GM18520 (cell line): ENCODE results near the gene FAM151A.

Experiments used
- ATAC-seq: cut with Tn5 transposase; IDR thresholded peaks from one replicate; pipeline ENCODE4 v1.9.1; 2021; ENCODE audit not compliant: unreplicated experiment

Gene FAM151A

GRCh38 chr1:54604572-54605370, 18.6 kb downstream of the FAM151A start:
- ATAC-seq, result no peak

GRCh38 chr1:54604051-54604450, 19.3 kb downstream of the FAM151A start:
- no peak for ATAC-seq

- no peak for ATAC-seq
These were observed 20.1 kb downstream of the FAM151A start for GRCh38 chr1:54603241-54603640.

DNA sequence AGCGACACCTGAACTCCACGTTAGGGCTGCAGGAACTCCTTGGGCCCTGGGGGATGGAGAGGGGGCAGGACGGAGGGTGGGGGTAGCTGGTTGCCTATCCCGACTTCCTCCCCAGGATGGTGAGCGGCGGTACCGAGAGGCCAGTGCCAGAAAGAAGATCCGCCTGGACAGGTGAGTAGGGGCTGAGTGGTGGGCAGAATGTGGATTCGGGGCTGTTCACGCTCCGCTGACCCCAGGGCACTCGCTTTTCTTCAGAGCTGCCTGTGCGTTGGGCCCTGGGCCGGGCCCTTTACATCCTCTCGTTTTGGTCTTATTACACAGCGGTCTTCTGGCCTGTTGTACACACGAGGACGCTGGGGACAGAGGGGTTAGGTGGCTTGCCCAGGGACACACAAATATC, 20.8 kb downstream of the FAM151A start:
- no peak for ATAC-seq

DNA sequence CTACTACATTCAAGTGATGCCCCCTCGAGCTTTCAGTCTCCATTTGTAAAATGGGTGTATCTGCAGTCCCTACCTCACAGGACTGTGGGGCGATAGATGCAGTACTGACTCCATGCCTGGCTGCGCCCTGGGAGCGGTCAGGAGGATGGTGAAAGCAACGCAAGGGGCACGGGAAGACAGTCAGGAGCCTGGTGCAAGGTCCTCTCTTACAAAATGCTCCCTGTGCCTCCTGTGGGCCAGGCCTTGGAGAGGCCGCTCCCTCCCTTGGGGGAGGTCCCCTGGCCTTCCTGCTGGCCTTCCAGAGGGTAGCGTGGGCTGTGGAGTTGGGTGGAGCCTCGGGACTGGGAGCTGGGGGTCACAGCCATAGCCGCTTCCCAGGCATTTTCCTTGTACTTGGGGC, 21.6 kb downstream of the FAM151A start:
- ATAC-seq, result no peak

DNA sequence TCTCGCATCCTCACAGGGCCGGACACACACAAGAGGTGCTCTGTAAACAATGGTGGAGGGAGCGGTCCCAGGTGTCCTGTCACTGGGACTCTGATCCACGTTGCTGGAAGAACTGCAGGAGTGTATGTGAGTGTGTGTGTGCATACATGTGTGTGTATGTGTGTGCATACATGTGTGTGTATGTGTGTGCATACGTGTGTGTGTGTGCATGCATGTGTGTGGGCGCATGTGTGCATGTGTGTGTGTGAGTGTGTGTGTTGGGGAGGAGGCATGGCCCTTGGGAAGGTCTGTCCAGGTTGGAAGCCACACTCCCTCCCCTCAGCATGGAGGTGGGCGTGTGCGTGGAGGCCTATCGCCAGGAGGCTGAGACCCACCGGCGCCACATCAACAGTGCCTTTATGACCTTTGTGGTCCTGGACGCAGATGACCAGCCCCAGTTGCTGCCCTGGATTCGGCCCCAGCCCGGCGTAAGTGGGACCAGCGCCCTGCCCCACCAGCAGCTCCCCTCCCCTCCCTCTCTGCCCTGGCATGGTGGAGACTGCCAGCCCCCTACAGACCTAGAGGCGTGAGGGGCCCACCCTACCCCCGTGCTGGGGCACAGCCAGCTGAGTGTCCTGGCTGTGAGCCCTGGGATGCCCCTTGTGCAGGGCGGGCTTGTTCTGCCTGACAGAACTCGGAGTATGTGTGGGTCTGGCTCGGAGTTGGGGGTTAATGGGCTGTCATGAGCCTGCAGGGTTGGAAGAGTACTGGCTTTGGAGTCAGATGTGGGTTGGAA, 22.2 kb downstream of the FAM151A start:
- no peak for ATAC-seq

DNA sequence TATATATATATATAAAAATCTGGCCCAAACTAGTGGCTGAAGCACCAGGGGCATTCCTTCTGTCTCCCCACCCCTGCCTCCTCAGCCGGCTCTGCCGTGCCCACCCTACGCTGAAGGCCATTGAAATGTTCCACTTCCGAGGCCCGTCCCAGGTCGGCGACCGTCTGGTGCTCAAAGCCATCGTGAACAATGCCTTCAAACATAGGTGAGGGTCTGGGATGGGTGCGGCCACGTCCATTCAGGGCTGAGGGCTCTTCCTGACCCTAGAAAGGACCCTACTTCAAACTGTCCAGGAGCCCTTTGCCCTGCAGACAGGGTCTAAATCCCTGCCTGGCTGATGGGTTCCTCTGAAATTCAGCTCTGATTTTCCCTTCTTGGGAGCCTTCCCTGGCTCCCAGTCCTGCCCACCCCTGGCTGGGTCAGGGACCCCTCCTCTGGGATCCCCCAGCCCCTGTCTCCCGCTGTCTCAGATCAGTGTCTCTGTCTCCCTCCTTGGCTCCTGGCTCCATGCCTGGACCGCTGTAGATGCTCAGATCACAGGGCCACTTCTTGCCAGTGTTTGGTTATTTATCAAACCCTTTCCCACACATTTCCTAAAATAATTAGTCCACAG, 24.0 kb downstream of the FAM151A start:
- ATAC-seq, result no peak

- no peak for ATAC-seq
These were observed 25.8 kb downstream of the FAM151A start for GRCh38 chr1:54597455-54598030.

- no peak for ATAC-seq
These were observed 26.6 kb downstream of the FAM151A start for GRCh38 chr1:54596756-54597155.

DNA sequence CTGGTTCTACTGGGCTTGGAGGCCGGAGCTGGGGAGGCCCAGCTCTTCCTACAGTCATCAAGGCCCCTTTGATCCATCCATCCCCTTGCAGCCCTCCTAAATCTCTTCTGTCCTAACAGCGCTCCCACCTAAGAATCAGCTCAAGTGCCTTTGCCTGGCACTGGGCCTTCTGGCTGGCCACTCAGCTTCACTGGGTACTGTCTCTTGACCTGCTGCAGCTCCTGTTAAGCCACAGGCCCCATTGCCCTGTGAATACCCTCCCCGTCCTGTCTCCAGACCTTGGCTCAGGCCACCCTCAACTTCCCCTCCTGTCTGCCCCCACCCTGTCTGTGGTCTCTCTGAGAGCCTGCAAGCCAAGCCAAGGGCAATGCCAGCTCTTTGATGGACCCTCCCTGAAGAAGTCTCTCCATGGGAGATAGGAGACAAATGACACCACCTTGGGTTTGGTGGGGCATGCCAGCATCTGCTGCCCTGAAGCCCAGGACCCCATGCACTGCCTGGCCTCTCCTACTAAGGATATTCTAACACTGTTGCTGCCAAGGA, 27.3 kb downstream of the FAM151A start:
- no peak for ATAC-seq

GRCh38 chr1:54594463-54594862, 28.9 kb downstream of the FAM151A start:
- ATAC-seq, result no peak

GRCh38 chr1:54593571-54594160, 29.7 kb downstream of the FAM151A start:
- ATAC-seq, result no peak

- no peak for ATAC-seq
These were observed 32.1 kb downstream of the FAM151A start for GRCh38 chr1:54591127-54591756.

DNA sequence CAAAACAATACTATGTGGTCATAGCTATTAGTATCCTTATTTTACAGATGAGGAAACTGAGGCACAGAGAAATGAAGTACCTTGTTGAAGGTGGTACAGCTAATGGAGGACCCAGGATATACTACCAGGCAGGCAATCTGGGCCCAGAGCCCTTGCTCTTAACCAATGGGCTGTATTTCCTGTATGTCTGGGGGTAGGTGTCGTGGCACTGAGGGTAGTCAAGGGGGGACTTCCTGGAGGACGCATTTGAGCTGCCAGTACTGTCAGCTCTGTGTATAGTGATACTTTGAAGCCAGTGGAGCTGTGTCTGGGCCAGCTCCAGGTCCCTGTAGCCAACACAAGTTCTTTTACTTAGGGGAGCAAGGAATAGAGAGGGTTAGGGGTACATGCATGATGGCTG, 34.9 kb downstream of the FAM151A start:
- no peak for ATAC-seq

DNA sequence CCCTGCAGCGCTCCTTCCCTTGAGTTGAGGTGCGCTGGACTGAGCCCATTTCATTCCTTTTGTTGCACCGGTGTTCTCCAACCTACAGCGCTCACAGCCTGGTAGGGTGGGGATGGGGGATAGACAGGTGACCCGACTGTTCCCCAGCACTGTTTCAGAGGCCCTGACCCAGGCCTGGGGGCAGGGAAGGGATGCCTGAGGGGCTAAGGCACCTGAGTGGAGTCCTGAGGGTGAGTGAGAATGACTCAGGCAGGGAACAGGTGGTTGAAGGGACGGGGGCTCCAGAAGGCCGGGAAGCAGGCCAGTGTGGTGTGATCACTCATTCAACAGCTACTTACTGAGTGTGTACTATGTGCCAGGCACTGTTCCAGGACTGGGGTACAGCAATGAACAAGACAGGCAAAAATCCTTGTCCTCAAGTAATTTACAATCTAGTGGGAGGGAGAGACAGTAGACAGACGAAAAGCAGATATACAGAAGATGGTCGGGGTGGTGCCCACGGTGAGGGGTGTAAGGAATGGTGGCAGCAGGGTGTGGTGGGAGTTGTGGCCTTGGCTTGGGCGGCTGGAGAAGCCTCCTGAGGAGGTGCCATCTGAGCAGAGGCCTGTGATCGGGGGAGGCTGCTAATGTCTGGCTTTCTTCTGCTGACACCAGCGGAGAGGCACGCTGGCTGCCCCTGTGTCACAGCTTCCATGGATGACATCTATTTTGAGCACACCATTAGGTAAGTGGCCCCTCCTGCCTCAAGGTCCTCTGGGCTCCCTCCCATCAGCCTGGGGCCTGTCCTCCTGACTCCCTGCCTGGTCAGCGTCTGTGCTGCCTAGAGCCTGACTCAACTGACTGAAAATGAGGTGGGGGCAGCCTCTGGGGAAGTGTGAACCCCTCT, 37.9 kb downstream of the FAM151A start:
- no peak for ATAC-seq

DNA sequence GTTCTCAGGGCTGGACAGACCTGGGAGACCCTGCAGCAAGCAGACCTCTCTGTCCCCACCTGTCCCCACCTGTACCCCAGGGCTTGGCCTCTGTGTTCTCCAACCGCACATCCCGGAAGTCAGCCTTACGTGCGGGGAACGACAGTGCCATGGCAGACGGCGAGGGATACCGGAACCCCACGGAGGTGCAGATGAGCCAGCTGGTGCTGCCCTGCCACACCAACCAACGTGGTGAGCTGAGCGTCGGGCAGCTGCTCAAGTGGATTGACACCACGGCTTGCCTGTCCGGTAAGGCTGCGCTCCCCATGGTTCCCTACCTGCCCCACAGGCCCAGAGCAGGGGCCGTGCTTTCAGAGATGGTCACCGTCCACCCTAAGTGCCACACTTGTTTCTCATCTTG, 38.8 kb downstream of the FAM151A start:
- no peak for ATAC-seq

- no peak for ATAC-seq
These were observed 39.5 kb downstream of the FAM151A start for GRCh38 chr1:54583871-54584270.

DNA sequence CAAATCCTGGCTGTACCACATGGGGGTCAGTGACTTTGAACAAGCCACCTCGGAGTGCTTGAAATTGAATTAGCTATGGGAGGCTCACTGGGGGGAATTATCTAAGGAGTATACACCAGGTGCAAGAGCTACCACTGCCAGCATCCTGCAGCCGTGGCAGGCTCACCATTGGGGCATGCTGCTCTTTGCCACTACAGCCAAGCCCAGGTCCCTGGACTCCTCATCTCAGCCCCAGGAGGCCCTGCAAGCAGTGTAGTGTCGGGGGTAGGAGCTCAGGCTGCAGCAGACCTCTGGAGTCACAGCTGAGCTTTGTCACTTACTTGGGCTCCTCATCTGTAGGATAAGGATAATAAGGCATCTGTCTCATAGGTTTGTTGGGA, 40.0 kb downstream of the FAM151A start:
- no peak for ATAC-seq

- no peak for ATAC-seq
These were observed 40.6 kb downstream of the FAM151A start for GRCh38 chr1:54582566-54583306.
